Testis (tissue), 2 donors: ENCODE data around the gene UCN.

Experiments
- CTCF ChIP-seq, 3 experiments: fragments of 450-650 bp in 2 of 3; fragments of 200-600 bp in 1 of 3; sonication (generic) in 1 of 3; IDR thresholded peaks; one replicate each; pipeline ENCODE4 v1.5.1; 2016 to 2019; ENCODE audit warnings: antibody characterized with exemption in 3 of 3, mild to moderate bottlenecking in 2 of 3, moderate library complexity in 1 of 3
- POLR2A ChIP-seq: fragments of 450-650 bp; IDR thresholded peaks from one replicate; pipeline ENCODE4 v1.6.1; 2017; ENCODE audit warnings: antibody characterized with exemption, mild to moderate bottlenecking, moderate library complexity

DNA sequence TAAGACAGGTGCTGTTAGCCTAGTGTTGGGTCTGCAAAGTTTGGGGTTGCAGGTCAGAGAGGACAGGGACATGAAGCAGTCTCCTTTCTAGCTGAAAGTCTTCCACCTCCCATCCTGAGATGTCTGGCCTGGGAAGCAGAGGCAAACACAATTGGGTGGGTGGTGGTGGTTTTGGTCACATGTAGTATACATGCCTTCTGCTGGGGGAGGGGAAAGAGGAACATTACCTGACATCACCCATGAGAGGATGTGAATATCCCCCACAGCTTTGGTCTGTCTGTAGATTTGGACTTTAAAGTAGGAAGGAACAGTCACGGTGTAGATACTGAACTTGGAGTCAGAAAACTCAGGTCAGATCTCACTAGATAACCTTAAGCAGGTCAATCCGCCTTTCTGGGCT is 37.6 kb downstream of the UCN start:
- no peak for TF ChIP-seq CTCF (IDR thresholded peaks at IDR 0.05)
- TF ChIP-seq POLR2A: no peak
